Tibial nerve (tissue), 4 donors: ENCODE results near the gene COPS9. TPM values are rescaled to one million over a fixed set of nuclear protein-coding genes. Genes with fewer than 3 reads are reported as not detected.

Experiments
- DNase-seq, 2 donors: peaks; one replicate each; pipeline ENCODE4 v3.0.0-alpha.2; 2019; ENCODE audit warnings: low spot score in 2 of 2
- H3K27ac ChIP-seq, 4 donors: fragments of 200-600 bp; sonication (generic) in 3 of 4; one replicate each; pipeline ENCODE4 v1.5.1; 2017 to 2019; ENCODE audit warnings: mild to moderate bottlenecking in 1 of 4
- H3K27me3 ChIP-seq, 2 donors: fragments of 200-600 bp; sonication (generic) in 1 of 2; one replicate each; pipeline versions ENCODE4 v1.5.1 to v1.6.0; 2017 to 2019
- H3K36me3 ChIP-seq, 3 donors: fragments of 200-600 bp; sonication (generic); one replicate each; pipeline ENCODE4 v1.5.1; 2018 to 2019
- H3K4me1 ChIP-seq, 4 donors: fragments of 200-600 bp; sonication (generic) in 3 of 4; one replicate each; pipeline ENCODE4 v1.5.1; 2017 to 2019
- H3K4me3 ChIP-seq, 4 donors: fragments of 200-600 bp; sonication (generic) in 3 of 4; one replicate each; pipeline ENCODE4 v1.5.1; 2017 to 2019; ENCODE audit warnings: mild to moderate bottlenecking in 1 of 4, moderate library complexity in 1 of 4
- H3K9me3 ChIP-seq, 4 donors: fragments of 200-600 bp; sonication (generic) in 3 of 4; one replicate each; pipeline ENCODE4 v1.5.1; 2017 to 2019
- EP300 ChIP-seq, 2 donors: sonication (generic); formaldehyde crosslinking; IDR thresholded peaks; one replicate each; pipeline ENCODE4 v1.6.1; 2017; ENCODE audit warnings: antibody characterized with exemption in 2 of 2, mild to moderate bottlenecking in 1 of 2
- POLR2A ChIP-seq, 2 donors: fragments of 450-650 bp; IDR thresholded peaks; one replicate each; pipeline ENCODE4 v1.6.1; 2017; ENCODE audit warnings: antibody characterized with exemption in 2 of 2, mild to moderate bottlenecking in 2 of 2, moderate library complexity in 2 of 2
- WGBS, 2 donors: methylation state at CpG; one replicate each; pipeline ENCODE4 v1.1.5; 2018; 5-methylcytosine and 5-hydroxymethylcytosine counted together
- total RNA-seq, 4 donors: library from RNA; depleted of rRNA; stranded (reverse); fragments of >200 nt; gene quantifications; one replicate each; pipeline ENCODE4 v1.1.0, GENCODE V29; 2016
- TF ChIP-seq, protein P1 (sequence below), 5 experiments: fragments of 200-600 bp in 3 of 5; fragments of 450-650 bp in 2 of 5; sonication (generic) in 3 of 5; IDR thresholded peaks; one replicate each; pipeline ENCODE4 v1.5.1; 2016 to 2019; ENCODE audit warnings: antibody characterized with exemption in 5 of 5, mild to moderate bottlenecking in 3 of 5, moderate library complexity in 2 of 5

COPS9 gene
- total RNA-seq, 4 donors from 2014 or later: 94.8 to 224 (median 141) TPM

DNA sequence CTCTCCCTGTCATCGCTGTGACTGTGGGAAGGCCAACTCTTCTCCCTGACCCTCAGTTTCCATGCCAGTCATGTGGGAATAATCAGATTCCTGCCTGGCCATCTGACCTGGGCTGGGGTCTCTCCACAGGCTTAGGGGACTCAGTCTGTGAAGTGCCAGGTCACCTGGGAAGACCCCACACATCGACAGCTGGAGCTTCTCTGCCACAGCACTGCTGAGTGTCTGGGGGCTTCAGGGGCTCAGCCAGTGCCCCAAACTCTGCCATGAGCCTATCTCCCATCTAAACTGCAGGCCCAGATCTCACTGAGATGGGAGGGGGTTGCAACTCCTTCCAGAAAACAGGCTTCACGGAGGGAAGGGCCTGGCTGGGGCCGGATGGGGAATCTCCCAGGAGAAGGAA, 46.4 kb upstream of the COPS9 start:
- H3K36me3 ChIP-seq: no peaks in the 10 kb centered on the region
- H3K9me3 ChIP-seq: peaks cover 0 to 2% (median 0%) of the 10 kb centered on the region in 4 donors
- no peak for DNase-seq
- peaks cover 0 to 25% of the 10 kb centered on the region in 2 donors for H3K27me3 ChIP-seq
- 74 to 89% methylated on average over 4 of the region's 4 CpGs for WGBS, 2 donors
- no peak overlapping the region for H3K27ac ChIP-seq
- TF ChIP-seq, protein P1, sequence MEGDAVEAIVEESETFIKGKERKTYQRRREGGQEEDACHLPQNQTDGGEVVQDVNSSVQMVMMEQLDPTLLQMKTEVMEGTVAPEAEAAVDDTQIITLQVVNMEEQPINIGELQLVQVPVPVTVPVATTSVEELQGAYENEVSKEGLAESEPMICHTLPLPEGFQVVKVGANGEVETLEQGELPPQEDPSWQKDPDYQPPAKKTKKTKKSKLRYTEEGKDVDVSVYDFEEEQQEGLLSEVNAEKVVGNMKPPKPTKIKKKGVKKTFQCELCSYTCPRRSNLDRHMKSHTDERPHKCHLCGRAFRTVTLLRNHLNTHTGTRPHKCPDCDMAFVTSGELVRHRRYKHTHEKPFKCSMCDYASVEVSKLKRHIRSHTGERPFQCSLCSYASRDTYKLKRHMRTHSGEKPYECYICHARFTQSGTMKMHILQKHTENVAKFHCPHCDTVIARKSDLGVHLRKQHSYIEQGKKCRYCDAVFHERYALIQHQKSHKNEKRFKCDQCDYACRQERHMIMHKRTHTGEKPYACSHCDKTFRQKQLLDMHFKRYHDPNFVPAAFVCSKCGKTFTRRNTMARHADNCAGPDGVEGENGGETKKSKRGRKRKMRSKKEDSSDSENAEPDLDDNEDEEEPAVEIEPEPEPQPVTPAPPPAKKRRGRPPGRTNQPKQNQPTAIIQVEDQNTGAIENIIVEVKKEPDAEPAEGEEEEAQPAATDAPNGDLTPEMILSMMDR (IDR thresholded peaks at IDR 0.05): no peak
- no peak for TF ChIP-seq EP300 (IDR thresholded peaks at IDR 0.05)
- no peak for TF ChIP-seq POLR2A (IDR thresholded peaks at IDR 0.05)
- no peak overlapping the region for H3K4me3 ChIP-seq
- H3K4me1 ChIP-seq: no peaks in the 10 kb centered on the region

DNA sequence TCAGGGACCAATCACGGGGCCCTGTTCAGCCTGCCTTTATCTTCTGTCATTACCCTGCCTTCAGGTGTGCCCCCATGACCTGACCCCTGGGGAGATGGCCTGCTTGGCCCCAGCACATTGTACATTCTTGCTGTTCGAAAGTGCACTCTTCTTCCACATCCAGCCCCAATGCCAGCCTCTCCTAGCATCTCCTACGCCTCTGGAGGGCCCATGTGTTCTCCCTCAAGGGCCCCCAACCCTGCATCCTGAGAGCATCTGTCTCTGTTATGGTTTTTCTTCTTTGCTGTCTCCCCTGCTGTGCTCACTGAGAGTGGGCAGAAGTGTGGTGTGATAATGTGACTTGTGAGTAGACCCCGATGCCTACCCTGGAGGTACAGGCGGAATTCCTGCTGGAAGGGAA, 45.9 kb upstream of the COPS9 start:
- H3K9me3 ChIP-seq: no peaks in the 10 kb centered on the region
- H3K4me3 ChIP-seq: no peak overlapping the region
- H3K27me3 ChIP-seq: peaks cover 0 to 26% of the 10 kb centered on the region in 2 donors
- no peak overlapping the region for H3K27ac ChIP-seq
- DNase-seq: no peak
- H3K4me1 ChIP-seq: no peaks in the 10 kb centered on the region
- TF ChIP-seq, protein P1 (IDR thresholded peaks at IDR 0.05): no peak
- TF ChIP-seq EP300 (IDR thresholded peaks at IDR 0.05) (no peak), POLR2A (IDR thresholded peaks at IDR 0.05) (no peak)
- H3K36me3 ChIP-seq: no peaks in the 10 kb centered on the region
- 82 to 89% methylated on average over 5 of the region's 5 CpGs for WGBS, 2 donors

DNA sequence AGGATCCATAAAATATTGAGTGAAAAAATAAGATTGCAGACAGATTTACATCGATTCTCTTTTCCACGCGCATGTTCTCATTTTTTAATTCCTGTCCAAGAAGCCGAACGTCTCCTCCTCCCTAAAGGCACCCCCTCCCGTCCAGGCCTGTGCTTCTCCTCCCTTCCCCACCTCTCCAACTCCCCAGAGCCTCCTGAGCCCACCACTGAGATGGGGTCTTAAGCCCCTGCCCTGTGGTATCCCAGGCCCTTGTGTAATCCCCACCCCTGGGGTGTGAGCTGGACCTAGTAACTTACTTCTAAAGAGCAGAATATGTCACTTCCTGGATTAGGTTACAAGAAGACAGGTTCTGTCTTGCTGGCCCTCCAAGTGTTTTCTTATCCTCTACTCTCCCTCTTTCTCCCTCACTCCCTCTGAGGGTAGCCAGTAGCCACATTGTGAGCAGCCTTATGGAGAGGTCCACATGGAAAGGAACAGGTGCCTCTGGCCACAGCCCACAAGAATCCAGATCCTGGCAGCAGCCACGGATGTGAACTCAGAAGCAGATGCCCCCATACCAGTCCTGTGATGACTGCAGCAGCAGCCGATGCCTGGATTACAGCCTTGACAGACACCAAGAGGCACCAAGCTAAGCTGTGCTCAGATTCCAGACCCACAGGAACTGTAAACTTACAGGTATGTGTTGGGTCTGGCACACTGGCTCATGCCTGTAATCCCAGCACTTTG, 44.0 kb upstream of the COPS9 start:
- Histone ChIP-seq H3K27me3 (peaks cover 0 to 26% of the 10 kb centered on the region in 2 donors), H3K36me3 (no peaks in the 10 kb centered on the region), H3K27ac (no peak overlapping the region), H3K9me3 (no peaks in the 10 kb centered on the region), H3K4me3 (no peak overlapping the region), H3K4me1 (no peaks in the 10 kb centered on the region)
- 72 to 74% methylated on average over 8 of the region's 8 CpGs for WGBS, 2 donors
- DNase-seq: no peak
- TF ChIP-seq EP300 (IDR thresholded peaks at IDR 0.05): no peak
- TF ChIP-seq, protein P1 (IDR thresholded peaks at IDR 0.05): no peak
- no peak for TF ChIP-seq POLR2A (IDR thresholded peaks at IDR 0.05)

DNA sequence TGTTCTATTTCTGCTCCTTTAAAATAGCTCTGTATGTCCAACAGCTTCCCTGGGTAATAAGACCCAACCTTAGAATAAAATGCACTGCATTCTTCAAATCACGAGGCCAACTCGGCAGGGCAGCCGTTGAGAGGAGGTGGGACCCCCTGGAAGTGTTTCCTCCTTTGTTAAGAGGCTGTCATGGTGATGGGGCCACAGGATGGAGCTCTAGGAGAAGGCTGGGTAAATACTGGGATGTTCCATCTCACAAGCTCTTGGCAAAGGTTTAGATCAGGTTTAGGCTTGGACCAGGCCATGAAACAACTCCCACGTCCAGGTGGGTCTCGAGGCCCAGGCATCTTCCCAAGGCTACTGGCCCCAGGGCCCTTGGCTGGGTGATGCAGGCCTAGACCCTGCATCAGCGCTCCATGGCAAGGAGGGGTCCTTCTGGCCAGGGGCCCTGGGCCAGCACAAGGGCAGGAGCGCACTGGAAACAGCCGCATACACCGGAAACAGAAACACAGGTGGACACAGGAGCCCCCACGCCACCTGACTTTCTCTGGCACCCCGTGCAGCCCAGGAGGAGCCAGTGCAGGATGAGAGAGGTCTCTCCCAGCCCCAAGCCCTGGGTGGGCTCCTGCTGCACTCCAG, 43.2 kb upstream of the COPS9 start:
- H3K27ac ChIP-seq: no peak overlapping the region
- H3K36me3 ChIP-seq: no peaks in the 10 kb centered on the region
- no peak for DNase-seq
- no peak overlapping the region for H3K4me3 ChIP-seq
- WGBS, 2 donors: 71 to 77% methylated on average over 10 to 11 of the region's 11 CpGs
- no peaks in the 10 kb centered on the region for H3K9me3 ChIP-seq
- H3K27me3 ChIP-seq: peaks cover 0 to 29% of the 10 kb centered on the region in 2 donors
- no peaks in the 10 kb centered on the region for H3K4me1 ChIP-seq
- TF ChIP-seq, protein P1 (IDR thresholded peaks at IDR 0.05): no peak
- TF ChIP-seq EP300 (IDR thresholded peaks at IDR 0.05): no peak
- TF ChIP-seq POLR2A (IDR thresholded peaks at IDR 0.05): no peak

DNA sequence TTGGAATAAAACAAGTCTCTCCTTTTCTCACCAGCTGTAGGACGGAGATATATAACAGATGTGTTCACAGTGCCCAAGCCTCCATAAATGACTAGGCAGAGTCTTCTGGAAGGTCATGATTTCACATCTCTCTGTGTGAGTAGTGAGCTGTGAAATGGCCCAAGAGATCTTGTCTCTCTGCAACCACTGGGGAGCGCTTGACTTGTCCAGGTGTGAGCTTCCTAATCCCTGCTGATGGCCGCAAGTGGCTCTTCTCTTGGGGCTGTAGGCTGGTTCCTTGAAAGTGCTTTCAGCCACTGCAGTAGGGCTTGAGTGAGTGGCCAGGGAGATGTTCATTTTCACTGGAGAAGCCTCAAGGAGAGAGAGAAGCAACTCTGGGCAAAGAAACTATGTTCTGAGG, 42.5 kb upstream of the COPS9 start:
- Histone ChIP-seq H3K27ac (no peak overlapping the region), H3K27me3 (peaks cover 0 to 23% of the 10 kb centered on the region in 2 donors), H3K9me3 (no peaks in the 10 kb centered on the region), H3K36me3 (no peaks in the 10 kb centered on the region), H3K4me3 (no peak overlapping the region), H3K4me1 (no peaks in the 10 kb centered on the region)
- 83 to 87% methylated on average over 3 of the region's 3 CpGs for whole genome bisulfite sequencing, 2 donors
- TF ChIP-seq, protein P1 (IDR thresholded peaks at IDR 0.05): no peak
- no peak for TF ChIP-seq EP300 (IDR thresholded peaks at IDR 0.05)
- TF ChIP-seq POLR2A (IDR thresholded peaks at IDR 0.05): no peak
- no peak for DNase-seq
